ENCODE results near the gene PPFIBP2.

DNA sequence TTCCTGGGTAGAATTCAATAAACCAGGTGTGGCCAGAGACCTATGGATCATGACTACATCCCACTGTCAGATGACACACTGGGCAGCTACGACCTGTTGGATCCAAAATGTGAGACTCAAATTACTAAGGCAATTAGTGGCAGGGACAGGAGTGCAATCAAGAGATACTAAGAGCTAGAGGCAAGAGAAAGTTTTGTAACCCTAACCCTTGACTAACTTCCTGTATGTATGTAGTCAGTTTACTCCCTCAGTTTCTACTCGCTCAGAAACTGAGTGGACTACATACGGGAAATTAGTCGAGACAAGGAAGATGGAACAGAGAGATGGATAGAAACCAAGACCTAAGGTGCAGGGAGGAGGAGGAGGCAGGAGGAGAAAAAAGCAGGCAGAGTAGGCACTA, 156.8 kb downstream of the PPFIBP2 start:
- no peak for TF ChIP-seq POLR2A (IDR thresholded peaks at IDR 0.05)
- no peak for TF ChIP-seq CTCF (IDR thresholded peaks at IDR 0.05)

All from esophagus squamous epithelium (tissue), 4 donors.